22Rv1 (cell line): ENCODE results near the gene JAKMIP3.

Experiments
- H3K27ac ChIP-seq: fragments of 450-650 bp; 2 replicates; pipeline ENCODE4 v1.5.1; 2017
- ZFX ChIP-seq: fragments of 450-650 bp; IDR thresholded peaks from 2 replicates; pipeline ENCODE4 v1.6.1; 2017; ENCODE audit warnings: antibody characterized with exemption, borderline replicate concordance
- TF ChIP-seq, protein P1 (sequence below): fragments of 450-650 bp; IDR thresholded peaks from 2 replicates; pipeline ENCODE4 v1.5.1; 2017; ENCODE audit warnings: mild to moderate bottlenecking

Gene JAKMIP3

DNA sequence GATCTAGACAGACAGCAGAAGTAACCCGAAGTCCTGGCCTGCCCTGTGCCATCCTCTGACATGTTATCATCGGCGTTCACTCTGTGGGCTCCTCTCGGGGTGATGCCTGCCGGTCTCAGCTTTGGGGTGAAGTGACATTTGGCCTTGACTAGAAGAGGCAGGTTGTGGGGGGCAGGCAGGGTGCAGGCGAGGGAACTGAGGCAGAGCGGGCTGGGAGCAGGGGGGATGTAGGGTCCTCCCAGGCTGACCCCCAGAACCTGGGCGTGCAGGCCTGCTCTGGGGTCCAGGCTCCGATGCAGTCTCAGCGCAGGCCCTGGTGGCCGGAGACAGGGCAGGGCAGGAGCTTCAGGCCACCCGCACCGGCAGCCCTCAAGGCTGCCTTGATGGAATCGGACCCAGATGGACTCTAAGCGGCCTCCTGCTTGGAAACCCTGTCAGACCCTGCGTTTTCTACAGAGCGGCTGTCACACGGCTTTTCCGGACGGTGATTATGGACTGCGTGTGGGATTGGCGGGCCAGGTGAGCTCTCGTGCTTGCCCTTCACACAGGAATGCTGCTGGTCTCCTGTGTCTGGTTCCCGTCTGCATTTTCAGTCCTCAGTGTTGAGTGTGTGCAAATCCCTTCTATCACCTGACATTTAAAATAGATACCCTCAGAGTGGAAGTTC lies 842 bp upstream of the JAKMIP3 start:
- TF ChIP-seq ZFX: no peak
- TF ChIP-seq, protein P1, sequence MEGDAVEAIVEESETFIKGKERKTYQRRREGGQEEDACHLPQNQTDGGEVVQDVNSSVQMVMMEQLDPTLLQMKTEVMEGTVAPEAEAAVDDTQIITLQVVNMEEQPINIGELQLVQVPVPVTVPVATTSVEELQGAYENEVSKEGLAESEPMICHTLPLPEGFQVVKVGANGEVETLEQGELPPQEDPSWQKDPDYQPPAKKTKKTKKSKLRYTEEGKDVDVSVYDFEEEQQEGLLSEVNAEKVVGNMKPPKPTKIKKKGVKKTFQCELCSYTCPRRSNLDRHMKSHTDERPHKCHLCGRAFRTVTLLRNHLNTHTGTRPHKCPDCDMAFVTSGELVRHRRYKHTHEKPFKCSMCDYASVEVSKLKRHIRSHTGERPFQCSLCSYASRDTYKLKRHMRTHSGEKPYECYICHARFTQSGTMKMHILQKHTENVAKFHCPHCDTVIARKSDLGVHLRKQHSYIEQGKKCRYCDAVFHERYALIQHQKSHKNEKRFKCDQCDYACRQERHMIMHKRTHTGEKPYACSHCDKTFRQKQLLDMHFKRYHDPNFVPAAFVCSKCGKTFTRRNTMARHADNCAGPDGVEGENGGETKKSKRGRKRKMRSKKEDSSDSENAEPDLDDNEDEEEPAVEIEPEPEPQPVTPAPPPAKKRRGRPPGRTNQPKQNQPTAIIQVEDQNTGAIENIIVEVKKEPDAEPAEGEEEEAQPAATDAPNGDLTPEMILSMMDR: no peak
- H3K27ac ChIP-seq: no peak overlapping the region

DNA sequence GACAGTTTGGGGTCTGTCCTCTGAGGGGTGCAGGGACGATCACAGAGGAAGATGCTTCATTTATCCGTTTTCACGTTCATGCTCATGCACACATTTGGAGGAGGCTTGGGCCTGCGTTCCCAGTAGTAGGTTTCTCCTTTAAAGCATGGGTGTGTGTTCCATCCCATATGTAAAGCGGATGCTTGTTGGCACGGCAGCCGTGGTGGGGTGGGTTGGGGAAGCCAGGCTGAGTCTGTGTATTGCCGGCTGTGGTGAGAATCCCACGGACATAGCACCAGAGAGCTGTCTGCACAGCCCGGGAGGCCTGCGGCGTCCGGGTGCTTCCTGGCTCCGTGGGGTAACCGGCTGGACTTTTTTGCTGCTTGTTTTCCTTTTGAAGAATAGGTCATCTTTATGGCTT lies 440 bp downstream of the JAKMIP3 start:
- H3K27ac ChIP-seq: no peak overlapping the region
- no peak for TF ChIP-seq ZFX
- TF ChIP-seq, protein P1: no peak

DNA sequence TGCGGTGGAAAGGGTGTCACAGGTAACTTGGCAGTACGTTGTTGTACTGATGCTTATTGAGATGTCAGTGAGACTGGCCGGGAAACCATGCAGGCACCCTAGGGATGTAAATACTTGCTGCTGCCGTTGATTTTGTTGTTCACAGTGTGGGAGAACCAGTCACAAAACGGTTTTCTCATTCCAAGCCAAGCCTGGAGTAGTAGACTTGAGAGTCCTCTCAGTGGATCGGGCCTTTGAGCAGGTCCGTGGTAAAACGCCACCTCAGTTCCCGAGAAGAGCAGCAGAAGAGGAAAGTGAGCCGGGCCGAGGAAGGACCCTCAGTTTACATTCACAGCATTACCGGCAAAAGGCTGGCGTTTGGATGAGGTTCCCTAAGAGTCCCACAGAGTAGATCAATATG lies 1.1 kb downstream of the JAKMIP3 start:
- no peak overlapping the region for H3K27ac ChIP-seq
- TF ChIP-seq ZFX: no peak
- TF ChIP-seq, protein P1: no peak

DNA sequence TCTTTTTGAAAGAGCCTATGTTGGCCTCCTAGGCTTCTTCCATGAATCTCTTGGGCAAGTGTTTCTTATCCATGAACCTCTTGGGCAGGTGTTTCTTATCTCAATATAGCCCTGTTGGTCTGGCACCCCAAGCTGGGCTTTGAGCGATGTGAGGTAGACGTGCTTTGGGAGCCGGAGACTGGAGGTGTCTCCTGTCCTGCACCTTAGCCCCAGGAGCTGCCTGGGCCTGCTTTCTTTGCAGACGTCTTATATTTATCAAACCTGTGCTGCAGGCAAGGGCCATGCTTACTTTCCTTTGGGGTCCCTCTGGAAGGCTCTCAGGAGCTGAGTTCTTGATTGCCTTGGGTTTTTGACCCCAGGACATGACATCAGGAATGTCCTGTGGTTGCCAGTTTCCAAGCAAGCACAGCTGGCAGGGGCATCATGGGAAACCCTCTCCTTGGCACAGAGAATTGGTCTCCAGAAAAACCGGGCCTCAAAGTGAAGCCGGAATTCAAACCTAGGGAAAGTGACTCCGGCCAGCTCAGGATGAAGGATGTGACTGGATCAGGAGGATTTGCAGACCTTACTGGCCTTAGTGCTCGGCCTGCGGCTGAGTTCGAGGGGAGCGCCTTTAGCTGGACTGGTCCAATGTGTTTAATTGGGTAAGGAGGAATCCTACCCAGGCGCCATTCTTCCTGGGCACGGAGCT lies 2.8 kb downstream of the JAKMIP3 start:
- TF ChIP-seq ZFX: no peak
- TF ChIP-seq, protein P1: no peak
- H3K27ac ChIP-seq: no peak overlapping the region

DNA sequence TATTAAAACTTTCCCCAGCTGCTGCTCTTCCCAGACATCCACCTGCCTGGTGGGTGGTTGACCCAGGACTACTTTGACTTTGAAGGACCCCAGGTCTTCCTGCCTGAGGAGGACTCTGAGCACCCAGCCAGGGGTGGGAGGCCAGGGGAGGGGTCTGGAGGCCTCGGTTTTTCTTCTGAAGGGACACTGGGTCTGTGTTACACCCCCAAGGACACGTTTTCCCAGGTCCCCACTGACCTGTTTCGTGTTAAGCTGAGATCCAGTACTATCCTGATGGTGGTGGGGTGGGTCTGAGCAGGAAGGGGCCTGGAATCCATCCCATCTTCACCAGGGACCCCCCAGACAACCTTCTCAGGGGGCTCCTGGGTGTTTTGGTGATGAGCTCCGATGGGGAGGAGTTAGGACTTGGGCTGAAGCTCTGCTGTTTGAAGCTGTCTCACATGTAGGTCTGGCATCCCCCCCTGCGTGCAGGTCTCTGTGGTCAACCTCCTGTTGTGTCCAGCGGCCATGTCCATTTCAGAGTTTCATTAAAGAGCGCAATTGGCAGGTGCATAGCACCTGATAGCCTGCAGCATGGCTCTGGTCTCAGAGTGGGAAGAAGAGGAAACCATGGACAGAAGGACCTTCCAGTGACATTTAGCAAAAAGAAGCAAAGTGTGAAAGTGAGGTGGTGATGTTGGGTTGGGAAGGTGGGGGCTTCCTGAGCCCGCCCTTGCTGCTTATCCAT lies 3.5 kb downstream of the JAKMIP3 start:
- no peak for TF ChIP-seq ZFX
- TF ChIP-seq, protein P1: no peak
- no peak overlapping the region for H3K27ac ChIP-seq

DNA sequence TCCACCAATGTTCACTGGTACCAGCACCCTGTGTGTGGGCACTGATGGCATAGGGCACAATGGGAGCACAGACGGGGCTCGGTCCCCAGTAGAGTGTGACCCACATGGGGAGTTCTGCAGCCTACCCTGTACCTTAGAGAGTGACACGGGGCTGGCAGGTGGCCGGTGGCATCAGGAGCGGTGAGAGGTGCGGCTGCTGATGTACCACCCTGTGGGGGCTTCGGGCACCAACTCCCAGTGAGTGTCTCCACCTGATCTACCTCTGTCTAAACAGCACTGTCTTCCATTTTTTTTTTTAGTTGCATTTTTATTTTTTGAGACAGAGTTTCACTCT lies 4.1 kb downstream of the JAKMIP3 start:
- H3K27ac ChIP-seq: no peak overlapping the region
- TF ChIP-seq ZFX: no peak
- TF ChIP-seq, protein P1: no peak

DNA sequence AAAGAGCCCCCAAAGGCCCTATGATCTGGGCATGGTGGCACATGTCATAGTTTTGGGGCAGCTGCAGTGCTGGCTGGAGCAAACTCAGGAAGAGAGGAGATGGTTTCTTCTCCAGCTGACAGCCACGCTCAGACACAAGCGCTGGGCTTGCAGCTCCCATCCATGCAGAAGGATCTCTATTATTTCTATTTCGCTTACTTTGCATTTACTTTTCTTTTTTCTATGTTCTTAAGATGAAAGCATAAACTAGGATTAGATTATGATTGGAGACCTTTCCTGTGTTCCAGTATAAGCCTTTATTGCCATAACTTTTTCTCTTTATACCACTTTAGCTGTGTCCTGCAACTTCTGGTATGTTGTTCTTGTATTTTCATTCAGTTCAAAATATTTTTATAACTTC lies 5.0 kb downstream of the JAKMIP3 start:
- H3K27ac ChIP-seq: no peak overlapping the region
- TF ChIP-seq ZFX: no peak
- TF ChIP-seq, protein P1: no peak
